SU-DHL-6 (cell line): ENCODE results near the gene FAM171A1.

Experiments
- H2AFZ ChIP-seq: fragments of 200-600 bp; sonication (generic); 2 replicates; pipeline ENCODE4 v1.6.1; 2014; ENCODE audit warnings: low read depth, mild to moderate bottlenecking, moderate library complexity, mixed read lengths, antibody characterized with exemption, low read length; ENCODE audit not compliant: severe bottlenecking
- H3F3A ChIP-seq: fragments of 200-600 bp; shearing (Covaris generic); 2 replicates; pipeline ENCODE4 v1.6.0; 2016; ENCODE audit warnings: antibody characterized with exemption, mild to moderate bottlenecking; ENCODE audit not compliant: insufficient read depth
- H3K27ac ChIP-seq: fragments of 200-600 bp; sonication (generic); 2 replicates; pipeline ENCODE4 v1.5.1; 2016; ENCODE audit warnings: low read depth, mild to moderate bottlenecking, low read length, moderate library complexity, mixed read lengths
- H3K27me3 ChIP-seq: fragments of 200-600 bp; sonication (generic), shearing (Covaris generic); 2 replicates; pipeline ENCODE4 v1.6.0; 2014; ENCODE audit warnings: mild to moderate bottlenecking, low read length
- H3K36me3 ChIP-seq: fragments of 200-600 bp; sonication (generic); 2 replicates; pipeline ENCODE4 v1.6.1; 2014; ENCODE audit warnings: mild to moderate bottlenecking, low read length, mixed read lengths
- H3K4me2 ChIP-seq: fragments of 300-600, 200-600 bp; shearing (Covaris generic), sonication (generic); 2 replicates; pipeline ENCODE4 v1.6.0; 2014; ENCODE audit warnings: low read length, low read depth, mild to moderate bottlenecking; ENCODE audit not compliant: poor library complexity, severe bottlenecking
- H3K4me3 ChIP-seq: fragments of 200-600 bp; sonication (generic); 2 replicates; pipeline ENCODE4 v1.5.1; 2014; ENCODE audit warnings: antibody characterized with exemption, low read length, mild to moderate bottlenecking, mixed read lengths; ENCODE audit not compliant: insufficient read depth, poor library complexity, severe bottlenecking
- H3K79me2 ChIP-seq: fragments of 200-600 bp; sonication (generic); 2 replicates; pipeline ENCODE4 v1.6.1; 2014; ENCODE audit warnings: mild to moderate bottlenecking, low read length, moderate library complexity; ENCODE audit not compliant: insufficient read depth
- H3K9ac ChIP-seq: fragments of 200-600 bp; sonication (generic); 2 replicates; pipeline ENCODE4 v1.7.0; 2014; ENCODE audit warnings: mild to moderate bottlenecking, low read length
- H3K9me2 ChIP-seq: fragments of 200-600 bp; sonication (generic); replicated peaks from 2 replicates; pipeline ENCODE4 v1.6.1; 2014; ENCODE audit warnings: low read length; ENCODE audit not compliant: insufficient read depth
- H3K9me3 ChIP-seq: fragments of 200-600 bp; sonication (generic); 2 replicates; pipeline ENCODE4 v1.6.1; 2014; ENCODE audit warnings: low read length, mixed read lengths; ENCODE audit not compliant: insufficient read depth
- H4K20me1 ChIP-seq: fragments of 200-600 bp; sonication (generic); 2 replicates; pipeline ENCODE4 v1.6.1; 2014; ENCODE audit warnings: low read depth, mild to moderate bottlenecking, antibody characterized with exemption, low read length, moderate library complexity, mixed read lengths
- CTCF ChIP-seq: fragments of 200-600 bp; sonication (generic); IDR thresholded peaks from one replicate; pipeline ENCODE4 v1.5.1; 2017; ENCODE audit warnings: antibody characterized with exemption, mild to moderate bottlenecking, low read length, moderate library complexity; ENCODE audit not compliant: insufficient read depth, poor library complexity, severe bottlenecking
- EZH2phosphoT487 ChIP-seq: fragments of 200-600 bp; sonication (generic), shearing (Covaris generic); conservative IDR thresholded peaks from 2 replicates; pipeline ENCODE4 v1.6.1; 2018; ENCODE audit warnings: mild to moderate bottlenecking, antibody characterized with exemption, low read length, moderate library complexity, mixed read lengths

Gene FAM171A1

GRCh38 chr10:15236340-15236739 lies 134.7 kb downstream of the FAM171A1 start:
- Histone ChIP-seq H3K9me2 (no peaks in the 10 kb centered on the region), H3K4me2 (no peak overlapping the region), H2AFZ (no peak overlapping the region), H3K4me3 (no peak overlapping the region), H3K79me2 (no peaks in the 10 kb centered on the region), H3F3A (no peaks in the 10 kb centered on the region), H4K20me1 (no peaks in the 10 kb centered on the region), H3K27ac (no peak overlapping the region), H3K9me3 (no peaks in the 10 kb centered on the region), H3K36me3 (no peaks in the 10 kb centered on the region), H3K9ac (no peak overlapping the region), H3K27me3 (no peaks in the 10 kb centered on the region)
- TF ChIP-seq EZH2phosphoT487 (no peak), CTCF (no peak)

GRCh38 chr10:15232279-15232678 lies 138.8 kb downstream of the FAM171A1 start:
- no peaks in the 10 kb centered on the region for H3K9me3 ChIP-seq
- TF ChIP-seq CTCF (no peak), EZH2phosphoT487 (no peak)
- no peak overlapping the region for H3K27ac ChIP-seq

GRCh38 chr10:15231426-15231825 lies 139.7 kb downstream of the FAM171A1 start:
- Histone ChIP-seq H3K9me2 (no peaks in the 10 kb centered on the region), H3F3A (no peaks in the 10 kb centered on the region), H3K27me3 (no peaks in the 10 kb centered on the region), H3K79me2 (no peaks in the 10 kb centered on the region), H3K9me3 (no peaks in the 10 kb centered on the region), H3K36me3 (no peaks in the 10 kb centered on the region), H3K4me3 (no peak overlapping the region), H4K20me1 (no peaks in the 10 kb centered on the region), H2AFZ (no peak overlapping the region), H3K9ac (no peak overlapping the region), H3K4me2 (no peak overlapping the region), H3K27ac (no peak overlapping the region)
- no peak for TF ChIP-seq CTCF
- no peak for TF ChIP-seq EZH2phosphoT487

More at GRCh38 chr10:15232279-15232678, 138.8 kb downstream of the FAM171A1 start:
- Histone ChIP-seq H3K9ac (no peak overlapping the region), H3K27me3 (no peaks in the 10 kb centered on the region), H3K36me3 (no peaks in the 10 kb centered on the region), H3K9me2 (no peaks in the 10 kb centered on the region), H3K4me3 (no peak overlapping the region), H3K79me2 (no peaks in the 10 kb centered on the region), H4K20me1 (no peaks in the 10 kb centered on the region), H2AFZ (no peak overlapping the region), H3F3A (no peaks in the 10 kb centered on the region), H3K4me2 (no peak overlapping the region)
